Activated T-helper 2 cell treated with anti-CD3 and anti-CD28 coated beads, Interferon-gamma antibody, Interleukin-2, Interleukin-4, amounts not matched to agents 10 μg/mL and 5 μg/mL and 100 μg/mL, durations not matched to agents 14 hours and 24 hours and 36 hours (primary cell): ENCODE results near the gene CPTP. TPM values are rescaled to one million over a fixed set of nuclear protein-coding genes. Genes with fewer than 3 reads are reported as not detected.
A peak's percentile ranks its signal among the peaks of the same experiment; 100 is the strongest.

ENCODE experiments used
- DNase-seq: peaks from one replicate; pipeline ENCODE4 v3.0.0; 2021; ENCODE audit warnings: low spot score
- H3K27ac Mint-ChIP-seq: one replicate; pipeline ENCODE4 v1.8.0; 2021; ENCODE audit warnings: mixed read lengths
- H3K27me3 Mint-ChIP-seq: one replicate; pipeline ENCODE4 v1.8.0; 2021; ENCODE audit warnings: low read depth, mixed read lengths
- H3K36me3 Mint-ChIP-seq: one replicate; pipeline ENCODE4 v1.8.0; 2021; ENCODE audit warnings: low read depth, mixed read lengths
- H3K4me1 Mint-ChIP-seq: one replicate; pipeline ENCODE4 v1.8.0; 2021; ENCODE audit warnings: low read depth, mixed read lengths
- H3K4me3 Mint-ChIP-seq: one replicate; pipeline ENCODE4 v1.8.0; 2021; ENCODE audit warnings: low read depth, mild to moderate bottlenecking, moderate library complexity, mixed read lengths
- H3K9me3 Mint-ChIP-seq: one replicate; pipeline ENCODE4 v1.8.0; 2021; ENCODE audit warnings: mixed read lengths
- intact Hi-C: fragments of 100-400 bp; cut with micrococcal nuclease; formaldehyde crosslinking; loops from one replicate; pipeline ENCODE4 v1.15.1; 2023
- total RNA-seq: library from RNA; stranded (reverse); gene quantifications from 2 replicates; pipeline ENCODE4 v1.2.3, GENCODE V29; 2022

Gene CPTP
- 12.1 and 13.1 TPM in 2 replicates for total RNA-seq

- H3K27ac Mint-ChIP-seq: peak within 1 kb of the TSS; percentile 87
- H3K36me3 Mint-ChIP-seq: peaks cover 20% of the 10 kb centered on the region
- H3K27me3 Mint-ChIP-seq: no peaks in the 10 kb centered on the region
- H3K4me3 Mint-ChIP-seq: peak within 1 kb of the TSS; percentile 90
- peak; percentile 93 for DNase-seq
- intact Hi-C loops: loop anchor here (1.0 kb wide), 1 partner anchor 16 kb away; the partner anchor contains the start of gene PUSL1
- H3K4me1 Mint-ChIP-seq: peaks cover 18% of the 10 kb centered on the region
- H3K9me3 Mint-ChIP-seq: no peaks in the 10 kb centered on the region
Measured at GRCh38 chr1:1324524-1325287, at the start of gene CPTP, which contains the start of gene INTS11. TSS of gene CPTP (plus strand) at chr1:1324802. CDS start at chr1:1326911, 2,109 bp downstream. TSS of gene INTS11 (minus strand) at chr1:1324660. CDS start at chr1:1324608, 52 bp downstream.

GRCh38 chr1:1274931-1275431, 49.6 kb upstream of the CPTP start:
- Mint-ChIP-seq H3K27me3 (no peaks in the 10 kb centered on the region), H3K27ac (no peak overlapping the region), H3K36me3 (peaks cover 25% of the 10 kb centered on the region), H3K4me1 (peaks cover 27% of the 10 kb centered on the region), H3K4me3 (peak overlapping the region; percentile 74), H3K9me3 (no peaks in the 10 kb centered on the region)
- intact Hi-C loops: loop anchor here (5.0 to 10.0 kb wide), 2 partner anchors 43 to 160 kb away; partner anchors contain the start of genes B3GALT6, C1orf159 and SDF4
- DNase-seq: no peak

GRCh38 chr1:1275836-1276235, 48.8 kb upstream of the CPTP start:
- H3K4me1 Mint-ChIP-seq: peaks cover 18% of the 10 kb centered on the region

GRCh38 chr1:1278620-1279019, 46.0 kb upstream of the CPTP start:
- Mint-ChIP-seq H3K4me3 (no peak overlapping the region), H3K27me3 (no peaks in the 10 kb centered on the region), H3K9me3 (no peaks in the 10 kb centered on the region), H3K4me1 (peaks cover 4% of the 10 kb centered on the region), H3K36me3 (no peaks in the 10 kb centered on the region), H3K27ac (no peak overlapping the region)
- DNase-seq: no peak
- intact Hi-C loops: loop anchor here (10.0 kb wide), 1 partner anchor 164 kb away; the partner anchor contains the start of gene C1orf159

More at GRCh38 chr1:1275836-1276235, 48.8 kb upstream of the CPTP start:
- intact Hi-C loops: loop anchor here (10.0 kb wide), 1 partner anchor 161 kb away; the partner anchor contains the start of gene C1orf159
- no peak for DNase-seq
- Mint-ChIP-seq H3K4me3 (peak overlapping the region; percentile 1), H3K9me3 (no peaks in the 10 kb centered on the region), H3K27me3 (no peaks in the 10 kb centered on the region), H3K36me3 (peaks cover 16% of the 10 kb centered on the region), H3K27ac (no peak overlapping the region)

GRCh38 chr1:1279028-1279427, 45.6 kb upstream of the CPTP start:
- no peak for DNase-seq
- no peaks in the 10 kb centered on the region for H3K27me3 Mint-ChIP-seq
- peaks cover 4% of the 10 kb centered on the region for H3K4me1 Mint-ChIP-seq
- intact Hi-C loops: loop anchor here (10.0 kb wide), 1 partner anchor 164 kb away; the partner anchor contains the start of gene C1orf159
- H3K36me3 Mint-ChIP-seq: no peaks in the 10 kb centered on the region
- H3K4me3 Mint-ChIP-seq: no peak overlapping the region
- no peaks in the 10 kb centered on the region for H3K9me3 Mint-ChIP-seq
- no peak overlapping the region for H3K27ac Mint-ChIP-seq

GRCh38 chr1:1280782-1281481, 43.7 kb upstream of the CPTP start:
- peaks cover 1% of the 10 kb centered on the region for H3K4me1 Mint-ChIP-seq
- H3K36me3 Mint-ChIP-seq: no peaks in the 10 kb centered on the region
- no peak overlapping the region for H3K27ac Mint-ChIP-seq
- intact Hi-C loops: no loop called here
- no peaks in the 10 kb centered on the region for H3K9me3 Mint-ChIP-seq
- H3K27me3 Mint-ChIP-seq: no peaks in the 10 kb centered on the region
- H3K4me3 Mint-ChIP-seq: no peak overlapping the region
- no peak for DNase-seq

GRCh38 chr1:1281533-1282321, 42.9 kb upstream of the CPTP start:
- H3K27ac Mint-ChIP-seq: no peak overlapping the region

GRCh38 chr1:1282998-1283397, 41.6 kb upstream of the CPTP start:
- Mint-ChIP-seq H3K4me3 (no peak overlapping the region), H3K27ac (no peak overlapping the region), H3K4me1 (peaks cover 1% of the 10 kb centered on the region), H3K36me3 (no peaks in the 10 kb centered on the region), H3K27me3 (no peaks in the 10 kb centered on the region), H3K9me3 (no peaks in the 10 kb centered on the region)
- intact Hi-C loops: no loop called here
- no peak for DNase-seq

More at GRCh38 chr1:1281533-1282321, 42.9 kb upstream of the CPTP start:
- intact Hi-C loops: no loop called here
- Mint-ChIP-seq H3K4me3 (no peak overlapping the region), H3K36me3 (no peaks in the 10 kb centered on the region), H3K9me3 (no peaks in the 10 kb centered on the region), H3K27me3 (no peaks in the 10 kb centered on the region), H3K4me1 (peaks cover 1% of the 10 kb centered on the region)
- no peak for DNase-seq

- intact Hi-C loops: no loop called here
- H3K4me1 Mint-ChIP-seq: peaks cover 1% of the 10 kb centered on the region
- no peak overlapping the region for H3K4me3 Mint-ChIP-seq
- H3K27ac Mint-ChIP-seq: no peak overlapping the region
- no peaks in the 10 kb centered on the region for H3K36me3 Mint-ChIP-seq
- no peaks in the 10 kb centered on the region for H3K27me3 Mint-ChIP-seq
- H3K9me3 Mint-ChIP-seq: no peaks in the 10 kb centered on the region
- no peak for DNase-seq
Measured at GRCh38 chr1:1283821-1284220, 40.8 kb upstream of the CPTP start.

GRCh38 chr1:1284221-1285101, 40.1 kb upstream of the CPTP start:
- Mint-ChIP-seq H3K4me1 (peaks cover 1% of the 10 kb centered on the region), H3K27me3 (no peaks in the 10 kb centered on the region), H3K4me3 (no peak overlapping the region), H3K9me3 (no peaks in the 10 kb centered on the region), H3K36me3 (no peaks in the 10 kb centered on the region), H3K27ac (no peak overlapping the region)
- no peak for DNase-seq
- intact Hi-C loops: no loop called here

GRCh38 chr1:1285102-1285571, 39.5 kb upstream of the CPTP start:
- Mint-ChIP-seq H3K4me1 (peaks cover 1% of the 10 kb centered on the region), H3K36me3 (no peaks in the 10 kb centered on the region), H3K4me3 (no peak overlapping the region), H3K27ac (no peak overlapping the region), H3K27me3 (no peaks in the 10 kb centered on the region), H3K9me3 (no peaks in the 10 kb centered on the region)
- no peak for DNase-seq
- intact Hi-C loops: no loop called here
